K562 (cell line): Measurements from ENCODE around the gene FAM50B. TPM values are rescaled to one million over a fixed set of nuclear protein-coding genes. Genes with fewer than 3 reads are reported as not detected.

Experiments used
- ATAC-seq: fragments of 200-7000 bp; cut with Tn5 transposase; 3 replicates; pipeline ENCODE4 v1.9.1; 2020; ENCODE audit warnings: moderate library complexity
- BruUV-seq: library from RNA; stranded (reverse); fragments of 400-500 nt; replicated peaks from 2 replicates; lab custom pipeline; 2021; lab: Mats Ljungman, UMichigan
- CTCF ChIA-PET: fragments of 300-600 bp; formaldehyde crosslinking; extraction: SDS; loops from one replicate; lab custom pipeline; 2021; ENCODE audit warnings: low intra/inter-chr PET ratio; lab: Yijun Ruan, JAX
- POLR2A ChIA-PET: fragments of 300-600, 350-650 bp; sonication (Branson Sonifier 250); formaldehyde crosslinking; extraction: SDS; loops from one replicate; lab custom pipeline; 2021; ENCODE audit warnings: antibody characterized with exemption, inconsistent platforms; lab: Yijun Ruan, JAX
- DNase-seq, 4 experiments: peaks; one replicate each; pipeline versions ENCODE4 v3.0.0 to v3.0.0-alpha.2; 2011 to 2018; ENCODE audit warnings: low spot score in 3 of 4, mixed read lengths in 3 of 4; ENCODE audit errors: extremely low read depth in 1 of 4
- FAIRE-seq: peaks from 2 replicates; lab custom pipeline; 2011; peaks lifted over from hg19 to GRCh38; lab: Jason Lieb, UNC
- H2AFZ ChIP-seq: 2 replicates; pipeline ENCODE4 v1.6.0; 2011; ENCODE audit warnings: low read depth, low read length, control low read depth, inconsistent platforms
- H3K27ac ChIP-seq: fragments of 200-600 bp; 3 replicates; pipeline ENCODE4 v1.8.0; 2011; ENCODE audit warnings: low read depth, mild to moderate bottlenecking, control low read depth, inconsistent platforms, low read length, moderate library complexity, mixed read lengths; ENCODE audit errors: extremely low read depth
- H3K27me3 ChIP-seq, 2 experiments: fragments of 300-600 bp in 1 of 2; 2 replicates in 1 of 2; 3 replicates in 1 of 2; pipeline versions ENCODE4 v1.6.0 to v1.8.0; 2011; ENCODE audit warnings: inconsistent platforms in 2 of 2, low read length in 2 of 2, mild to moderate bottlenecking in 1 of 2, mixed read lengths in 1 of 2, moderate library complexity in 1 of 2; ENCODE audit not compliant: control insufficient read depth in 2 of 2, insufficient read depth in 2 of 2
- H3K36me3 ChIP-seq: fragments of 300-600 bp; 3 replicates; pipeline ENCODE4 v1.8.0; 2011; ENCODE audit warnings: mild to moderate bottlenecking, low read length, inconsistent platforms; ENCODE audit not compliant: control insufficient read depth, insufficient read depth
- H3K4me1 ChIP-seq, 2 experiments: fragments of 200-600 bp in 1 of 2; replicated peaks in 1 of 2; 2 replicates in 1 of 2; 3 replicates in 1 of 2; pipeline versions ENCODE4 v1.5.1 to v1.8.0; 2011; ENCODE audit warnings: inconsistent platforms in 2 of 2, low read length in 2 of 2, mild to moderate bottlenecking in 1 of 2, mixed read lengths in 1 of 2, moderate library complexity in 1 of 2; ENCODE audit not compliant: control insufficient read depth in 2 of 2, insufficient read depth in 2 of 2
- H3K4me2 ChIP-seq: 2 replicates; pipeline ENCODE4 v1.6.1; 2011; ENCODE audit warnings: low read length, control low read depth, inconsistent platforms, mixed read lengths; ENCODE audit not compliant: insufficient read depth
- H3K4me3 ChIP-seq: fragments of 200-600 bp; sonication (generic), shearing (Covaris generic); 2 replicates; pipeline ENCODE4 v1.5.1; 2016; ENCODE audit warnings: control low read depth, inconsistent platforms
- H3K79me2 ChIP-seq: fragments of 200-600 bp; 3 replicates; pipeline ENCODE4 v1.8.0; 2011; ENCODE audit warnings: low read length, inconsistent platforms; ENCODE audit not compliant: control insufficient read depth, insufficient read depth
- H3K9ac ChIP-seq, 2 experiments: 2 replicates each; pipeline versions ENCODE4 v1.6.0 to v1.6.1; 2011; ENCODE audit warnings: low read depth in 2 of 2, low read length in 2 of 2, control low read depth in 1 of 2, inconsistent platforms in 1 of 2, mild to moderate bottlenecking in 1 of 2, mixed read lengths in 1 of 2; ENCODE audit not compliant: insufficient read depth in 1 of 2
- H3K9me1 ChIP-seq: one replicate; pipeline ENCODE4 v1.6.0; 2011; ENCODE audit warnings: inconsistent platforms, mild to moderate bottlenecking, low read length, moderate library complexity; ENCODE audit not compliant: control insufficient read depth, insufficient read depth
- H3K9me3 ChIP-seq: replicated peaks from 2 replicates; pipeline ENCODE4 v1.5.1; 2011; ENCODE audit warnings: low read depth, low read length, inconsistent platforms; ENCODE audit not compliant: control insufficient read depth, insufficient read depth
- H4K20me1 ChIP-seq: replicated peaks from 2 replicates; pipeline ENCODE4 v1.6.1; 2011; ENCODE audit warnings: low read length, inconsistent platforms, mixed read lengths; ENCODE audit not compliant: control insufficient read depth, insufficient read depth
- CHD2 ChIP-seq: IDR thresholded peaks from 2 replicates; pipeline ENCODE4 v1.6.1; 2011; ENCODE audit warnings: low read depth, low read length
- MEIS2 ChIP-seq: fragments of 450-650 bp; IDR thresholded peaks from 2 replicates; pipeline ENCODE4 v1.6.1; 2014; ENCODE audit warnings: mild to moderate bottlenecking; ENCODE audit not compliant: partially characterized antibody
- NR3C1 ChIP-seq: sonication (generic); formaldehyde crosslinking; IDR thresholded peaks from 2 replicates; pipeline ENCODE4 v1.8.1; 2022; ENCODE audit warnings: missing genetic modification reagents
- SLC30A9 ChIP-seq: fragments of 250-450 bp; sonication (Bioruptor Pico); IDR thresholded peaks from 2 replicates; pipeline ENCODE4 v1.8.0; 2022; ENCODE audit warnings: mild to moderate bottlenecking, moderate library complexity
- WGBS: fragments of 100-300 bp; shearing (Covaris generic); methylation state at CpG from one replicate; pipeline ENCODE4 v1.1.6; 2016; ENCODE audit warnings: low coverage, mixed read lengths; ENCODE audit not compliant: insufficient coverage; ENCODE audit errors: missing lambda C conversion rate; 5-methylcytosine and 5-hydroxymethylcytosine counted together
- in situ Hi-C: fragments of 300-500 bp; cut with MboI; formaldehyde crosslinking; loops from 4 replicates; pipeline ENCODE4 v1.15.0; 2018; ENCODE audit warnings: inconsistent platforms, mixed read lengths
- intact Hi-C: fragments of 100-400 bp; cut with micrococcal nuclease; formaldehyde crosslinking; loops from 2 replicates; pipeline ENCODE4 v1.14.2; 2022
- polyA plus RNA-seq, 8 experiments: library from polyadenylated mRNA; depleted of rRNA in 4 of 8; stranded (reverse) in 5 of 8; unstranded in 3 of 8; fragments of >200 nt; fragmentation: Nextera tagmentation in 2 of 8; fragmentation: Illumina TruSeq in 1 of 8; extraction: Ambion mirVana in 2 of 8; extraction: Trizol in 1 of 8; gene quantifications; 2 replicates each; pipeline versions ENCODE4 v1.2.1 to v1.2.3, GENCODE V29; 2011 to 2014; ENCODE audit warnings: inconsistent platforms in 1 of 8, missing spikeins in 1 of 8
- total RNA-seq, 7 experiments: library from RNA; depleted of rRNA in 6 of 7; stranded (reverse); fragments of >200 nt in 6 of 7; fragmentation: Illumina TruSeq in 2 of 7; extraction: Trizol in 2 of 7; gene quantifications; 2 replicates each; pipeline versions ENCODE4 v1.2.1 to v1.2.3, GENCODE V29; 2011 to 2021; ENCODE audit warnings: low replicate concordance in 1 of 7
- TF ChIP-seq, protein P1 (sequence below), 2 experiments: IDR thresholded peaks; 2 replicates each; pipeline ENCODE4 v1.6.1; 2011; ENCODE audit warnings: borderline replicate concordance in 1 of 2, control low read depth in 1 of 2, low read depth in 1 of 2, low read length in 1 of 2, mild to moderate bottlenecking in 1 of 2, mixed read lengths in 1 of 2, moderate library complexity in 1 of 2; ENCODE audit not compliant: insufficient read depth in 1 of 2, insufficient read length in 1 of 2, poor library complexity in 1 of 2, severe bottlenecking in 1 of 2; ENCODE audit errors: extremely low read depth in 1 of 2
- TF ChIP-seq, protein P2 (sequence below): sonication (generic); formaldehyde crosslinking; IDR thresholded peaks from 2 replicates; pipeline ENCODE4 v1.8.1; 2023; ENCODE audit warnings: missing genetic modification reagents, mild to moderate bottlenecking, borderline replicate concordance
- TF ChIP-seq, protein P3 (sequence below): sonication (generic); formaldehyde crosslinking; IDR thresholded peaks from 2 replicates; pipeline ENCODE4 v1.8.1; 2023; ENCODE audit warnings: mild to moderate bottlenecking, missing genetic modification reagents

FAM50B gene
- total and polyA plus RNA-seq, 9 of the 15 experiments (the other 6 are each of a cell fraction or from before 2014, with no cell fraction given), result 0.09 to 0.16 (median 0.13) TPM; not detected in 6

DNA sequence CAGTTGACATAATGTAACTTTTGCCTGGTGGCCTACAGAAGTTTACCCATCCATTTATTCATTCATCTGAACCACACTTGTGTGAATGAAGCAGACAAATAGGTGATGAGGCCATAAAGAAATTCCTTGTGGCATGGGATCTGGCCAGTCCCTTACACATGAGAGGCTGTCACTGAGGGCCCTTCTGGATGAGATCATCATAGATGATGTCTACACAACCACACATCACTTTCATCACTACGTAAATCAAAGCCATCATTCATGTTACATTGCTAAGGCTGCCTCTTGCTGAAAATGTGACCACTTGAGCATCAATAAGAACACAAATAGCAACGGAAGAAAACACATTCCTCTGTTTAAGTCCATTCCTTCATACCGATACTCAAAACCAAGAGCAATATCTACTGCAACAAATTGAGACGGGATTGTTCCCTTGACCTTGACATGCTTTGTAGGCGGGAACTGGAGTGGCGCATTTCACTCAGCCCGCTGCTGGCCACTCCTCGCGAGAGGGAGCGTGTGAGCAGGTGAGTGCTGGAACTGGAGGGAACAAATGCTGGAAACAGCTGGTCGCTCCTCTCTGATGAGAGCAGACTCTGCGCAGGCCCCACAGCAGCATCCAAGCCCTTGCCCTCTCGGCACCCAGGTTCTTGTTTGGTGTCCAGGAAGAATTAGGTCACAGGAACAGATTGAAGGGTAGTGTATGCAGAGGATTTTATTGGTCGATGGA, 49.3 kb downstream of the FAM50B start:
- WGBS, result 31% methylated on average over 14 of the region's 14 CpGs
- TF ChIP-seq, protein P1, sequence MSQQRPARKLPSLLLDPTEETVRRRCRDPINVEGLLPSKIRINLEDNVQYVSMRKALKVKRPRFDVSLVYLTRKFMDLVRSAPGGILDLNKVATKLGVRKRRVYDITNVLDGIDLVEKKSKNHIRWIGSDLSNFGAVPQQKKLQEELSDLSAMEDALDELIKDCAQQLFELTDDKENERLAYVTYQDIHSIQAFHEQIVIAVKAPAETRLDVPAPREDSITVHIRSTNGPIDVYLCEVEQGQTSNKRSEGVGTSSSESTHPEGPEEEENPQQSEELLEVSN (IDR thresholded peaks at IDR 0.05; ENCODE audit: borderline replicate concordance in 1 of 2, extremely low read depth in 1 of 2, insufficient read depth in 1 of 2, insufficient read length in 1 of 2, low read depth in 1 of 2, low read length in 1 of 2, poor library complexity in 1 of 2, severe bottlenecking in 1 of 2), result peak in 1 of 2 experiments; percentile 14
- TF ChIP-seq, protein P2, sequence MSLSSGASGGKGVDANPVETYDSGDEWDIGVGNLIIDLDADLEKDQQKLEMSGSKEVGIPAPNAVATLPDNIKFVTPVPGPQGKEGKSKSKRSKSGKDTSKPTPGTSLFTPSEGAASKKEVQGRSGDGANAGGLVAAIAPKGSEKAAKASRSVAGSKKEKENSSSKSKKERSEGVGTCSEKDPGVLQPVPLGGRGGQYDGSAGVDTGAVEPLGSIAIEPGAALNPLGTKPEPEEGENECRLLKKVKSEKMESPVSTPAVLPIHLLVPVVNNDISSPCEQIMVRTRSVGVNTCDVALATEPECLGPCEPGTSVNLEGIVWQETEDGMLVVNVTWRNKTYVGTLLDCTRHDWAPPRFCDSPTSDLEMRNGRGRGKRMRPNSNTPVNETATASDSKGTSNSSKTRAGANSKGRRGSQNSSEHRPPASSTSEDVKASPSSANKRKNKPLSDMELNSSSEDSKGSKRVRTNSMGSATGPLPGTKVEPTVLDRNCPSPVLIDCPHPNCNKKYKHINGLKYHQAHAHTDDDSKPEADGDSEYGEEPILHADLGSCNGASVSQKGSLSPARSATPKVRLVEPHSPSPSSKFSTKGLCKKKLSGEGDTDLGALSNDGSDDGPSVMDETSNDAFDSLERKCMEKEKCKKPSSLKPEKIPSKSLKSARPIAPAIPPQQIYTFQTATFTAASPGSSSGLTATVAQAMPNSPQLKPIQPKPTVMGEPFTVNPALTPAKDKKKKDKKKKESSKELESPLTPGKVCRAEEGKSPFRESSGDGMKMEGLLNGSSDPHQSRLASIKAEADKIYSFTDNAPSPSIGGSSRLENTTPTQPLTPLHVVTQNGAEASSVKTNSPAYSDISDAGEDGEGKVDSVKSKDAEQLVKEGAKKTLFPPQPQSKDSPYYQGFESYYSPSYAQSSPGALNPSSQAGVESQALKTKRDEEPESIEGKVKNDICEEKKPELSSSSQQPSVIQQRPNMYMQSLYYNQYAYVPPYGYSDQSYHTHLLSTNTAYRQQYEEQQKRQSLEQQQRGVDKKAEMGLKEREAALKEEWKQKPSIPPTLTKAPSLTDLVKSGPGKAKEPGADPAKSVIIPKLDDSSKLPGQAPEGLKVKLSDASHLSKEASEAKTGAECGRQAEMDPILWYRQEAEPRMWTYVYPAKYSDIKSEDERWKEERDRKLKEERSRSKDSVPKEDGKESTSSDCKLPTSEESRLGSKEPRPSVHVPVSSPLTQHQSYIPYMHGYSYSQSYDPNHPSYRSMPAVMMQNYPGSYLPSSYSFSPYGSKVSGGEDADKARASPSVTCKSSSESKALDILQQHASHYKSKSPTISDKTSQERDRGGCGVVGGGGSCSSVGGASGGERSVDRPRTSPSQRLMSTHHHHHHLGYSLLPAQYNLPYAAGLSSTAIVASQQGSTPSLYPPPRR (CRISPR knock-in tag), result no peak
- TF ChIP-seq MEIS2, result peak; percentile 7
- no peak for TF ChIP-seq SLC30A9
- 0 out of 2 replicates have a peak, but pooled peaks have one; percentile 35 for TF ChIP-seq NR3C1 (CRISPR knock-in tag)
- TF ChIP-seq CHD2, result peak; percentile 49; the same call in 1 of the 2 replicates
- TF ChIP-seq, protein P3, sequence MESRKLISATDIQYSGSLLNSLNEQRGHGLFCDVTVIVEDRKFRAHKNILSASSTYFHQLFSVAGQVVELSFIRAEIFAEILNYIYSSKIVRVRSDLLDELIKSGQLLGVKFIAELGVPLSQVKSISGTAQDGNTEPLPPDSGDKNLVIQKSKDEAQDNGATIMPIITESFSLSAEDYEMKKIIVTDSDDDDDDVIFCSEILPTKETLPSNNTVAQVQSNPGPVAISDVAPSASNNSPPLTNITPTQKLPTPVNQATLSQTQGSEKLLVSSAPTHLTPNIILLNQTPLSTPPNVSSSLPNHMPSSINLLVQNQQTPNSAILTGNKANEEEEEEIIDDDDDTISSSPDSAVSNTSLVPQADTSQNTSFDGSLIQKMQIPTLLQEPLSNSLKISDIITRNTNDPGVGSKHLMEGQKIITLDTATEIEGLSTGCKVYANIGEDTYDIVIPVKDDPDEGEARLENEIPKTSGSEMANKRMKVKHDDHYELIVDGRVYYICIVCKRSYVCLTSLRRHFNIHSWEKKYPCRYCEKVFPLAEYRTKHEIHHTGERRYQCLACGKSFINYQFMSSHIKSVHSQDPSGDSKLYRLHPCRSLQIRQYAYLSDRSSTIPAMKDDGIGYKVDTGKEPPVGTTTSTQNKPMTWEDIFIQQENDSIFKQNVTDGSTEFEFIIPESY (CRISPR knock-in tag), result peak; percentile 64
- TF ChIP-seq, all 486 proteins: peak for 5
- H4K20me1 ChIP-seq, result no peaks in the 10 kb centered on the region
- H2AFZ ChIP-seq, result no peak overlapping the region
- ATAC-seq (no peak), DNase-seq (no peak), FAIRE-seq (no peak)
- POLR2A ChIA-PET, result interaction anchor here (0.9 kb wide), 1 partner anchor 126 kb away, joined by 3 read pairs; no protein-coding TSS in a partner anchor
- H3K27me3 ChIP-seq, result peaks cover 28 to 51% of the 10 kb centered on the region in 2 experiments
- H3K4me3 ChIP-seq, result no peak overlapping the region
- H3K79me2 ChIP-seq, result no peaks in the 10 kb centered on the region
- CTCF ChIA-PET, result no interaction called here
- in situ Hi-C loops, result no loop called here
- no peaks in the 10 kb centered on the region for H3K9me1 ChIP-seq
- no peak overlapping the region for H3K27ac ChIP-seq
- H3K9ac ChIP-seq, result no peak overlapping the region
- H3K4me2 ChIP-seq, result no peak overlapping the region
- H3K36me3 ChIP-seq, result no peaks in the 10 kb centered on the region
- H3K4me1 ChIP-seq, result no peaks in the 10 kb centered on the region; a peak in 2 of 5 replicates
- BruUV-seq, result no TSS peak
- H3K9me3 ChIP-seq, result no peaks in the 10 kb centered on the region
- intact Hi-C loops, result no loop called here
